Activated T-cell treated with anti-CD3 and anti-CD28 coated beads for 24 hours (primary cell): ENCODE measurements around the gene ATOX1.

Source experiments
- DNase-seq: peaks from one replicate; pipeline ENCODE4 v3.0.0-alpha.2; 2020; ENCODE audit warnings: low read depth

Gene ATOX1

DNA sequence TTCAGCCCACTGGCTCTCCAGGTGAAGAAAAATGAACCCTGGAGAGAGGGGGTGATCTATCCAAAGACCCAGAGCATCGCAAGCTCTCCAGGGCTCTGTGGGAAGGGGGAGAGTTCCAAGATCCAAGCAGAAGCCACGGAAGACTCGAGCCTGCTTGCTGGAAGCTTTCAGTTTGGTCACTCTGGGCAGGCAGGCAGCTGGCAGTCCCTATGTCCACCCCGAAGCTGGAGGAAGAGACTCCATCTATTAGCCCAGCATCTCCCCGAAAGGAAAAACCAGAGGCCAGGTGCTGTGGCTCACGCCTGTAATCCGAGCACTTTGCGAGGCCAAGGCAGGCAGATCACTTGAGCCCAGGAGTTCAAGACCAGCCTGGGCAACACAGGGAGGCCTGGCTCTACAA, 61.0 kb downstream of the ATOX1 start:
- no peak for DNase-seq

GRCh38 chr5:151696470-151697061, 61.9 kb downstream of the ATOX1 start:
- DNase-seq: no peak

- no peak for DNase-seq
Measured at GRCh38 chr5:151695464-151695863, 63.0 kb downstream of the ATOX1 start.

GRCh38 chr5:151694035-151694485, 64.4 kb downstream of the ATOX1 start:
- no peak for DNase-seq
